ENCODE results near the gene CRIP2.
A peak's percentile ranks its signal among the peaks of the same experiment; 100 is the strongest.

Gene CRIP2

DNA sequence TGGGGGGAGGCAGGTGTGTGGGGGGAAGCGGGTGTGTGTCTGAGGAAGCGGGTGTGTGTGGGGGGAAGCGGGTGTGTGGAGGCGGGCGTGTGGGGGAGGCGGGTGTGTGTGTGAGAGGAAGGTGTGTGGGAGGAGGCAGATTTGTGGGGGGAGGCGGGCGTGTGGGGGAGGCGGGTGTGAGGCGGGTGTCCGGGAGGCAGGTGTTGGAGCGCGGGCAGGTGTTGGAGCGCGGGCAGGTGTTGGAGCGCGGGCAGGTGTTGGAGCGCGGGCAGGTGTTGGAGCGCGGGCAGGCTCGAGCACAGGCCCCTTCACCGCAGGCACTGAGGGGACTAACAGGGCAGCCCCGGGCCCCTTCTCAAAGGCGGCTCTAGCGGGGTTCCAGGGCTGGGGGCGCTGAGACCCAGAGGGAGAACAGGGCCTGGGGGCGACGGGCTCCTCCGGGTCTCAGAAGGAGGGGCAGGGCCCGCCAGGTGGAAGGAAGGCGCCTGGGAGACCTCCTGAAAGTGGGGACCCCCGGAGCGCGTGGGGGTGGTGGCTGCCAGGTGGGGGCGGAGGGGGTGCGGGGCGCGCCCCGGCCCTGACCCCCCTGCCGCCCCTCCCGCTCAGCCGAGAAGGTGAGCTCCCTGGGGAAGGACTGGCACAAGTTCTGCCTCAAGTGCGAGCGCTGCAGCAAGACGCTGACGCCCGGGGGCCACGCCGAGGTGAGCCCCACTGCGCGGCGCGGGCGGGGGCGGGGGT is 3.2 kb downstream of the CRIP2 start:
- peak; percentile 64 for DNase-seq

DNA sequence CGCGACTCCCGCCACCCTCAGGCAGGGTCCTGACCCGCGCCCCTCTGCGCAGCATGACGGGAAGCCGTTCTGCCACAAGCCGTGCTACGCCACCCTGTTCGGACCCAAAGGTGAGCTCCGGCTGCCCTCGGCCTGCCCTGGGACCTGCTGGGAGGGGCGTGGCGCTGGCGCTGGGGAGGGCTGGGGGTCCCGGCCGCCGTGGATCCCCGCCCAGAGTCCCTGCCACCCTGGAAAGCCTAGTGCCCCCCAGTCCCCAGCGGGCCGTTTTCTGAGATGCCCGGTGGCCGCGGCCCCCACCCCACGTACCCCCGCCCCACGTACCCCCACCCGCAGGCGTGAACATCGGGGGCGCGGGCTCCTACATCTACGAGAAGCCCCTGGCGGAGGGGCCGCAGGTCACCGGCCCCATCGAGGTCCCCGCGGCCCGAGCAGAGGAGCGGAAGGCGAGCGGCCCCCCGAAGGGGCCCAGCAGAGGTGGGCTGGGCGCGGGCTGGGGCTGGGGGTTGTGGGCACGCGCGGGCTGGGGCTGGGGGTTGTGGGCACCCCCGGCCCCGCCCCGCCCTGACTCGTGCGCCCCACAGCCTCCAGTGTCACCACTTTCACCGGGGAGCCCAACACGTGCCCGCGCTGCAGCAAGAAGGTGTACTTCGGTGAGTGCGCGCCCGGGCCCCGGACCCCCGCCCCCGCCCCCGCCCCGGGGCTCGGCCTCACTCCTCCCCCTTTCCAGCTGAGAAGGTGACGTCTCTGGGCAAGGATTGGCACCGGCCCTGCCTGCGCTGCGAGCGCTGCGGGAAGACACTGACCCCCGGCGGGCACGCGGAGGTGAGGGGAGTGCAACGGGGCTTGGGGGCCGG is 4.0 kb downstream of the CRIP2 start:
- peak; percentile 58 for DNase-seq

DNA sequence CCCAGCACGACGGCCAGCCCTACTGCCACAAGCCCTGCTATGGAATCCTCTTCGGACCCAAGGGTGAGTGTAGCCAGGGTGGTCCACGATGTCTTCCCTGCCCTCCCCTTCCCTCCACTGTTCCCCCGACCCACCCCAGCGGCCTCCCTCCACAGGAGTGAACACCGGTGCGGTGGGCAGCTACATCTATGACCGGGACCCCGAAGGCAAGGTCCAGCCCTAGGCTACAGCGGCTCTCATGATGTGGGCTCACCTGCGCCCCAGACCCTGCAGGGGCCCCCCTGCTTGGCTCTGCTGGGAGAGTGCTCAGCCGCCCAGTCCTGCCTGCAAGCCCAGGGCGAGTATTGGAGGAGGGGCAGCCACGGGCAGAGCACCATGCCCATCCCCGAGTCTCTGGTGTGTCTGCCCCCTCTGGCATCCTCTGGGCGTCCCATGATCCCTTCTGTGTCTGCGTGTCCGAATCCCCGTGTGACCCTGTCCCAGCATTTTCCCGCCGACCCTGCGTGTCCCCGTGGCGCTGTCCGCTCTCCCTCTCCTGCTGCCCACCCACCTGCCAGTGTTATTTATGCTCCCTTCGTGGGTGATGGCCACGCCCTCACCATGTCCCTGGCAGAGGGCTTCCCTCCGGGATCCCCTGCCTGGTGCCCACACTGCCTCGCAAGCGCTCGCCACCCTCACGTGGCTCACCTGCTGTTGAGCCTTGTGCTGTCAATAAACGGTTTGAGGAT is 5.0 kb downstream of the CRIP2 start:
- no peak for DNase-seq

DNA sequence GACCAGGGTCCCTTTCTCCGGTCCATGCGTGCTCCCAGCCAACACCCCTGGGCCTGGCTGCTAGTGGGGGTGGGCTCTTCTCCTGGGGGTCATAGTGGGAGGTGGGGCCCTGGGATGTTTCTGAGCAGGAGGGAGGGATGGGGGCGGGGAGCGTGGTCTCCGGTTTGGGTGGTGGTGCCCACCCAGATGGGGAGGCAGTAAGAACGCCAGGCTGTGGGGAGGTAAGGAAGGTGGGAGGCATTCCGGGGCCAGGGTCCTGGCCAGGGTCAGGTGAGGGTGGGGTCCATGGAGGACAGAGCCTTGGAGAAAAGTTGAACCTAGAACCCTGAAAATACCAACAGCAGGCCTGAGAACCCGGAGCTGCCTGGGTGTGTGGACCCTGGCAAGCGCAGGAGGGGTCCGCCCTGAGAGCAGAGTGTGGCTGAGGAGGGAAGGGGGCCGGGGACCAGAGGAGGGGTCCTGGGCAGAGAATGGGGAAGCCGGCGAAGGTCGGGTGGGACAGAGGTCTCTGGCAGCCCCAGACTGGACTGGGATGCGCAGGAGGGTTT is 5.7 kb downstream of the CRIP2 start:
- no peak for DNase-seq

DNA sequence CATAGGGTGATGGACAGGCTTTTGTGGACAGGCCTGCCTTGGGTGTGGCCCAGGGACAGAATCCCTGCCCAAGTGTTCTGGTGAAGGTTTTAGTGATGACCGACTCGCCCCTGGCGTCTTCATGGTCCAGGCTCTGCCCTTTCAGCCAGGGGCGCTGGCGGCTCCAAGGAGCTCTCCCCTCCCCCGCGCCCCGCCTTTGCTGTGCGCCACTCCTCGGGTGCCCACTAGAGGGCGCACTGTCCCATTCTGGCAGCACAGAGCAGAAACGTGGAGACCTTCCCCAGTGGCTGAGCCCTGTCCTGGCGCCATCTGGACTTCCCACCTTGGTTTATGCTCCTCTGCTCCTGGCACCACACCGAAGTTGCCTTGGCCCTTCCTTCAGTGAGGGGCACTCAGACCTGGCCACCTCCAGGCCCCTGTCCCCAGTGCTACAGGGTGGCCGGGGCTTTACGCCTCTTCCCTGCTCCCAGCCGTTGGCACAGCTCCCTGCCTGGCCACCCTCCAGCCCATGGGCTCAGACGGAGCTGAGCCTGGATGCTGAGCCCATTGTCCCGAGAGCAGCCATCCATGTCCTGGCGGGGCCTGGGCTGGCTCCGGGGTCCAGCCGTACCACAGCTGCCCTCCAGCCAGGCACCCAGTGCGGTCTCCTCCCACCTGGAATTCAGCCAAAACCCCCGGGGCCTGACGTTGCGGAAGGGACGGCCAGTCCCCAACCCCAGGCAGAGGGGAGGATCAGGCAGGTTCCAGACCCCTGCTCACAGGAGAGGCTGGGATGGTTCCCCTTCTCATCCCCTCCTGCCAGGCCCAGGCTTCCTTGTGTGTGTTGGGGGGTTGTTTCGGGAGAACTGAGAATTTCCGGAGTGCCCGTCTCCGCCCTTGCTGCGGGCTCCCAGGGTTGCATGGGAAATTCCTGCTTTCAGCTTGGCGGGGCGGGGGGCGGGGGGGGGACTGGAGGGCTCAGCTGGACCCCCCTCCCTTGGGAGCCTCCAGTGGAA is 6.5 kb downstream of the CRIP2 start:
- DNase-seq, result peak; percentile 64

DNA sequence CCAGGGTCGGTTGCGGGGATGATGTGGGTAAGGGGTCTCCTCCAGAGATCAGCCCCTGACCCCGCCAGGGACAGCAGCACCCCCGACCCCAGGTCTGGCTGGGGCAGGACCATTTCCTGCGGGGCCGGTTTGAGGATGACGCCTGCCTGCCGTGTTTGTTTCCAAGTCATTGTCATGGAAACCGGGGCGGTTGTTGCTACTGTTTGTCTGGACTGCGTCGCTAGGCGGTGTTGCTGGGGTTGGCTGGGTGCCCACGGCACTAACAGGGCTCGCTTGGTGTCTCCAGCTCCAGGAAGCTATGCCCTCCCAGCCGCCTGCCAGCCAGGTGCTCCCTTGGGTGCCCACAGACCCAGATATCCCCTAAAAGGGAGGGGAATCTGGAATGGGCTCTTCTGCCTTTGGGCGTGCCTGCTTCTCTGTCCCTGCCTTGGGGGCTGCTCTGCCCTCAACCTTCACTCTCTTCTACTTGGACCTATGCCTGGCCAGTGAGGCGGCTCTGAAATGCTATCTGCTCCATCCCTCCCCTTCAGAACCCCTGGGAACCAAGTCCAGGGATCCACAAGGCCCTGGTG is 7.4 kb downstream of the CRIP2 start:
- peak; percentile 79 for DNase-seq

DNA sequence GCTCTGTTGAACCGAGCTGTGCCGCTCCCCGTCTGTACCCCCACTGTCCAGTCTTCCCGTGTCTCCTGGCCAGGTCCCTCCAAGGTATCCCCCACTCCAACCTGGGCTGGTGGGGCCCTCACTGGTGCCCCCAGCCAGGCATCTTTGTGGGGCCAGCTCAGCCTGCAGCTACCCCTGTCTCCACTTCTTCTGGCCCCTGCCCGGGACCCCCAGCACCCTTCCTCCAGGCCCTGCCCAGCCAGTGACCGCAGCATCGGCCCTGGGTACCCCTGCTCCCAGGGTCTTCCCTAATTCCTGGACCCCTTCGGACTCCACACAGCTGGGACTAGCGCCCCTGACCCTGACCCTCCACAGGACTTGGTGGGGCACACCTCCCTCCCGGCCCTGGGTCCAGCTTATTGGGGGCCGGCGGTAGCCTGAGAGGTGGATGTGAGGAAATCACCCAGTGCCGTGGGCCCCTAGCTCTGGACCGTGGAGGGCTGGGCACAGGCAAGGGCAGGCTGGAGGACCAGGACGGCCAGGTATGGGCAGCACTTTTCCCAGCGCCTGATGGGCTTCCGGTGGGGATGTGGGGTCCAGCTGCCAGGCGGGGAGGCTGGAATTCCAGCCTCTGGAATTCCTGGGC is 8.0 kb downstream of the CRIP2 start:
- DNase-seq, result no peak

DNA sequence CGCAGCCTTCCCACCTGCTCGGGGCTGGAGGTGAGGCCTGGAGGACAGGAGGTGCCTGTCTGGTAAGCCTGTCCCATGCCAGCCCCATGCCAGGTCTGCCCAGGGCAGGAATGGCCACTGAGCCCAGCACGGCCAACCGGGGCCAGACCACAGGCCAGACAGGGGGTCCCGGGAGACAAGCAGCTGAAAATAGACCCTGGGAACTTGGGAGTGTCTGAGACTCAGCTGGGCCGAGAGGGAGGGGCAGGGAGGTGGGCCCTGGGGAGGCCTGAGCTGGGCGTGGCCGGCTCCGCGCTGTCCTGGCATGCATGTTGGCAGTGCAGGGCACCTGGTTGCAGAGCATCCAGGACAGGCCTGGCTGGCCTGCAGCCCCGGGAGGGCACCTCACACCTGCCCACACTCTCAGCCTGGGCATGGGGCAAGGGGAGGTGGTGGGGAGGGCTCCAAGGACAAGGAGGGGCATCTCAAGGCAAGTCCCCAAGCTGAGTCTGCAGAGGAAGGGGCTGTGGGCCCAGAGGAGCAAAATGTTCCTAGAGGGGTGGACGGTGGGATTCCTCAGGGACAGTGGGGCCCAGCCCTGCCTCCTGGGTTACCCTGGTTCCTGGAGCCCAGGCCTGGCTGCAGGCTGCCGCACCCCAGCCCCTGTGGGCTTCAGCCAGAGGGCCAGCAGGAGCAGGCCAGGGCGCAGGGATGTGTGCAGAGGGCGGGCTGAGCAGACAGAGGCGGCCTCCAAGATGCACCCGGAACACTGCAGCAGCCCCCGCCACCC is 8.9 kb downstream of the CRIP2 start:
- DNase-seq, result no peak

DNA sequence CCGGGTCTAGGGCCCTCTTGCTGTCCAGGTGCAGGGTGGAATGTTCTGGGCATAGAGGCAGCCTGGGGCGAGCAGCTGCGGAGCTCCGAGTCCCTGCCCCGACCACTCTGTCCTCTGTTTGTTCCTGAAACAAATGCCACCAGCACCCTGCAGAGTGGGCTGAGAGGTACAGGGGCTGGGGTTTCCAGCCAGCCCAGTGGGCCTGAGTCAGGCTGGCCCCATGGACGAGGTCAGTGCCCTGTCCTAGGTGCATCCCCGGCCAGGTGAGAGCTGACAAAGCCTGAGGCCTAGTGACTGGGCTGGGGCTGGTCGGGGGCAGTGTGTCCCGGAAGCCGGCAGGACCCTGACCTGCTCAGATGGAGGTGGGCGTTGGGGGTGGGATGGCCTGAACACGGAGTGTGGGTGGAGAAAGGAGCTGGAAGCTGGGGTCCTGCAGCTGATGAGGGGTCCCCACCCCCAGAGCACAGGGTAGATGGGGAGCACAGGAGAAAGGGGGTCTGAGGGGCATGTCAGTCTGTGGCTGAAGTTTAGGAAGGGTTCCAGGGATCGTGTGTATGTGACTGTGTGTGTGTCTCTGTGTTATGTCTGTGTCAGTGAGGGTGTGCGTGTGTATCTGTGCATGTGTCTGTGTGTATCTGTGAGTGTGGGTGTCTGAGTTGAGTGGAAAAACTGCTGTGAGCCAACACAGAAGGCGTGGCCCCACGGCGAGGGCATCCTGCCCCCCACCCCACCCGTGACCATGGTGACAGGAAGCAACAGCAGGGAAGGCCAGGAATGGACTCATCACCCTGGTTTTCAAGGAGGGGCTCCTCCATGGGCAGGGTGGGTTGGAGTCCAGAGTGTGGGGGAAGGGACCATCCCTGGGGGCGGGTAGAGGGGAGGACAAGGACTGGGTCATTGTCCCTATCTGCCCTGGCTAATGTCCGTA is 9.7 kb downstream of the CRIP2 start:
- no peak for DNase-seq

DNA sequence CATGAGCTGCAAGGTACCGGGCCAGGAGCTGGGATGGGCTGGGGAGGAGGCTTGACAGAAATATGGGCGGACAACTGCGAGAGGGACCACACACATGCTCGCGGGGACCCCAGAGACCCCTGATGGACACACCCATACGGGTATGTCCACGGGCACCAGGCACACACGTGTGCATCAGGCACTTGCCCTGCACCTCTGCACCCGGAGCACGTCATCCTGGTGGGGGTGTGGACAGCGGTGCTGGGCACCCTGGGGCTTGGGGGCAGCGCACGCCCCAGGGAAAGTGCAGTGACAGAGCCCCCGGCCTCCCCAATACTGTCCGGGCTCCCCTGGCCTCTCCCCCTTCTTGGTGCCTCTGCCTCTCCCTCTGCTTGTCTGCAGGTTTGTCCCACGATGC is 10.4 kb downstream of the CRIP2 start:
- no peak for DNase-seq

DNA sequence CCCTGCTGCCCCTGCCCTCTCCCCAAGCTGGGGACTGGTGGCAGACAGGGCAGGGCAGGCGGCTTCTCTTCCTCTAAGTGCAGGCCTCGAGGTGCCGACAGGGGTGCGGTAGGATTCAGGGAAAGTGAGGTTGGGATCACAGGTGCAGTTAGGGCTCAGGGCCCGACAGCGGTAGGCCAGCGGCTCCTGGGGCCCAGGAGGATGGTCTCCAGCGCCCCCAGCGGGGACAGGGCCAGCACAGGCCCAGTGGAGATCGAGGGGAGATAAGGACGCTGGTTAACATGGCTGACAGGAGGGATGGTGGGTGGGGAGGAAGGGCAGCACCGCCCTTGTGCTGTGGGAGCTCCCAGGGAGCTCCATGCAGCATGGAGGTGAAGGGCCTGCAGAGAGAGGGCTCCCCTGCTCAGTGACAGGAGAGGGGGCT is 11.1 kb downstream of the CRIP2 start:
- DNase-seq, result peak; percentile 30

DNA sequence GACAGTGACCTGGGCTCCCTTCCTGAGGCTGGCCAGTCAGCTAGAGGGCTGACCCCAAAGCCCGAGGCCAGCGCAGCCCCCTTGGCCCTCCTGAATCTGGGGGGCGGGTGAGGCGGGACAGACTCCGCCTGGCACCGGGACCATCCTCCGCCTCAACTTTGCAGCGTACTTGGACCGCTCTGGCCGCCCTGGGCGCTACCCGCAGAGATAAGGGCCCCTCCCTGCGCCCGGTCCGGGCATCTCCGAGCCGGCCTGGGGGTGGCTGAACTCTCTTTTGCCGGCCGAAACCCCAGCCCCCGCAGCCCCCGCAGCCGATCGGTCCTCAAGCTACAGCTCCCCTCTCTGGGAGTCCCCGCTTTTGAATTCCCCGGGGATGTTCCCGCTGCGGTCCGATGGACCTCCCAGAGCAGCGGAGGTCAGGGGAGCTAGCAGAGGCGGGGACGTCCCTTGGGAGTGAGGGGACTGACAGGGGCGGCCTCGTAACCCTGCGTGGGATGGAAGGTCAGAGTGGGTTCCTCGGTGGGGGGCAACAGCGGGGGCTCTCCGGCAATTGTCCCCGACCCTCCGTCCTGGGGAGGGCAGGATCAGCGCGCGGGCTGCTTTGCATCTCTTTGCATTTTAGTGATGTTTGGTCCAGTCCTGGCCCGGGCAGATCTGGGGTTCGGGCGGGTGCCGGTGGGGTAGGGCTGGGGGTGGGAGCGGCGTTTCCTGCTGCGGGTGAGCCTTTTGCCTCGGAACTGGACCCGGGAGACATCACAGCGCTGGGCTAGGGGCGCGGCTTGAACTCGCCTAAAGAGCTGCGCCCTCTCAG is 11.7 kb downstream of the CRIP2 start, which contains the start of gene CRIP1:
TSS of gene CRIP1 (plus strand) at position 724 of the 811 bp plus-strand sequence. CDS start 374 bp downstream, outside the sequence.
- DNase-seq, result no peak

DNA sequence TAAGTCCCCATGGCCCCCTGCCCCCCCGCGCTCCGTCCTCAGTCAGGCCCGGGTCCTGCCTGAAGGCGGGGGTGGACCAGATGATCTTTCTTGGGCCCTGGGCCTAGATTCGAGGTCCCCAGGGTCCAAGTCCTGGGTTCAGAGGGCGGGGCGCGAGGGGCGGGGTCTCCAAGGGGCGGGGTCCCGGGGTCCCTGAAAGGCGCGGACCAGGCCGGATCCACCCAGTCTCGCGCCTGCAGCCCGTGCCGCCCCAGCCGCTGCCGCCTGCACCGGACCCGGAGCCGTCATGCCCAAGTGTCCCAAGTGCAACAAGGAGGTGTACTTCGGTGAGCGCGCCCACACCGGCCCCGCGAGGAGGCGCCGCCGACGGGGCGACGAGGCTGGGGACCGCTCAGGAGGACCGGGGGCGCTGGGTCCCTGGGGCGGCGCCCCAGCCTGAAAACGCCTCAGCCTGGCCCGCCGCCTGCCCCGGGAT is 12.4 kb downstream of the CRIP2 start:
- DNase-seq, result peak; percentile 58

DNA sequence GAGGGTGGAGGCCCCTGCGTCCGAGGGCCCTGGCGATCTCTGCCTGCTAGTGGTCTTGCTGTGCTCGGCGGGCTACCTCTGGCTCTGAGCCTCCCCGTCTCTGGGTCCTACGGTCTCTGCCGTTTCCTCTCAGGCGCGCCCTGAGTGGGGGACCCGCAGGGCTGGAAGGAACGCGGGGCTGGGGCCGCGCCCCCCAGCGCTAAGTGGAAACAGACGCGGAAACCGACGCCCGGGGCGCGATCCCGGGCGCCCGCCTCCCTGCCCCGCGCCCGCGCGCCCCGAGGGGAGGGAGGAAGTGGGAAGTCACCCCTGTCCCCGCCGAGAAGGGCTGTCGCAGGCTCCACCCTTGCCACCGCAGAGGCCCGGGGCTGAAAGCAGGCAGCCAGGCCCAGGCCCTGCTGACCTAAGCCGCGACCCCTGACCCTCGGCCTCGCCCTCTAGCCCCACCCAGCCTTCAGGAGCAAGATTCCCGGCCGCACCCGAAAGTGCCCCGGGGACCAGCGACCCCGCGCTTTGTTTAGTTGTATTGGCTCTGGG is 12.9 kb downstream of the CRIP2 start:
- DNase-seq, result peak; percentile 78

DNA sequence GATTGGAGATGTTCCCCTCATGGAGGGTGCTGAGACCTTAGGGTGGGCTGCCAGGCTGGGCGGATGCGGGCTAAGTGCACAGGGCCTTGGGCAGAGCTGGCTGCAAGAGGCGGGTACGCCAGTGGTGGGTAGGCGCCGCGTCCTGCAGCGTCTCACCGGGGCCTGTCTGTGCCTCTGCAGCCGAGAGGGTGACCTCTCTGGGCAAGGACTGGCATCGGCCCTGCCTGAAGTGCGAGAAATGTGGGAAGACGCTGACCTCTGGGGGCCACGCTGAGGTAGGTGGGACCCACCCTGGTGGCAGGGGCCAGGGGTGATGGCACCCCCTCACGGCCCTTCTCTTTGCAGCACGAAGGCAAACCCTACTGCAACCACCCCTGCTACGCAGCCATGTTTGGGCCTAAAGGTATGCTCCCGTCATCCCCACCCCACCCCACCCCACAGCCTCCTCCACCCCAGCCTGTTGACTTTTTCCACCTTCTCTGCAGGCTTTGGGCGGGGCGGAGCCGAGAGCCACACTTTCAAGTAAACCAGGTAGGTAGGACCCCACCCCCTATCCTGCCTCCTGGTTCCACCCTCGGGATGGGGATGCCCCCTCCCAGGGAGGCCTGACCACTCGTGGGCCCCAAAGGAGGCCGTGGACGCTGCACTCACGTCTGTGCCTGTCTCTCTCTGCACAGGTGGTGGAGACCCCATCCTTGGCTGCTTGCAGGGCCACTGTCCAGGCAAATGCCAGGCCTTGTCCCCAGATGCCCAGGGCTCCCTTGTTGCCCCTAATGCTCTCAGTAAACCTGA is 13.6 kb downstream of the CRIP2 start:
- DNase-seq, result peak; percentile 47

DNA sequence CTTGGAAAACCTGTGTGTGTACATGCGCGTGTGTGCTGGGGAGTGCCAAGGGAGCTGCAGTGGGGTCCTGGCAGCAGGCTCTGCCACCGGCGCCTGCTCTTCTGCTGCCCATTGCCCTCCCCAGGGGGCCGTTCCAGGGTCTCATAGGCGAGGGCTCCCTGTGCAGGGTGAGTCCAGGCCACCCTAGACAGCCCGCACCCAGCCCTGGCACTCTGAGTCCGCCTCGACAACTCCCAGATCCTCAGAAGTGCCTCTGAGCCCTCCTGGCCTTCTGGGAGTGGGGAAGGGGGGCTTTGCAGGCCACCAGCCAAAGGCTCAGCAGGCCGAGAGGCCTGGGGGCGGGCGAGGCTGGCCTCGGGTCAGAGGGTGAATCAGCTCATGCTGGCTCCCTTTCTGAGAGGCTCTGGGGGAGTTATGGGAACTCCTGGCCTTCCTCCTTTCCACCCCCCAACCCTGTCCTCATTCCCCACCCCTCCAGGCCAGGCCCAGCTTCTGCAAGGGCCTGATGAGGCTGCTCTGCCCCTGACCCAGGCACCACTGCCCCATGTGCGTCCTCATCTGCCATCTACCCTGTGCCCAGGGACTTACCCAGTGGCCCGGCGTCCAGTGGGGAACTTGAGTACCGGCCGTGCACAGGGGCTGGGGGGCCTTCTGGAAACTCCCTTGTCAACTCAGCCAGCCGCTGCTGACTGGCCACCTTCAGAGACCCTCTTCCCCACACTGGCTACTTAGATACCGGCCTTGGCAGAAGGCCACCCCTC is 14.3 kb downstream of the CRIP2 start:
- DNase-seq, result no peak
